Activated naive CD8-positive, alpha-beta T cell (primary cell): ENCODE results near the gene NTM.

ENCODE experiments used
- H3K27ac Mint-ChIP-seq: one replicate; pipeline ENCODE4 v1.8.0; 2021; ENCODE audit warnings: mixed read lengths
- H3K27me3 Mint-ChIP-seq: one replicate; pipeline ENCODE4 v1.8.0; 2021; ENCODE audit warnings: mixed read lengths
- H3K36me3 Mint-ChIP-seq: one replicate; pipeline ENCODE4 v1.8.0; 2021; ENCODE audit warnings: mixed read lengths
- H3K4me1 Mint-ChIP-seq: one replicate; pipeline ENCODE4 v1.8.0; 2021; ENCODE audit warnings: low read depth, mixed read lengths
- H3K4me3 Mint-ChIP-seq: one replicate; pipeline ENCODE4 v1.8.0; 2021; ENCODE audit warnings: mild to moderate bottlenecking, mixed read lengths
- H3K9me3 Mint-ChIP-seq: one replicate; pipeline ENCODE4 v1.8.0; 2021; ENCODE audit warnings: low read depth, mixed read lengths

The NTM gene

GRCh38 chr11:132126973-132127899, 756.8 kb downstream of the NTM start:
- Mint-ChIP-seq H3K27me3 (peaks cover 2% of the 10 kb centered on the region), H3K4me3 (no peak overlapping the region), H3K4me1 (no peaks in the 10 kb centered on the region), H3K36me3 (no peaks in the 10 kb centered on the region), H3K9me3 (no peaks in the 10 kb centered on the region), H3K27ac (no peak overlapping the region)

DNA sequence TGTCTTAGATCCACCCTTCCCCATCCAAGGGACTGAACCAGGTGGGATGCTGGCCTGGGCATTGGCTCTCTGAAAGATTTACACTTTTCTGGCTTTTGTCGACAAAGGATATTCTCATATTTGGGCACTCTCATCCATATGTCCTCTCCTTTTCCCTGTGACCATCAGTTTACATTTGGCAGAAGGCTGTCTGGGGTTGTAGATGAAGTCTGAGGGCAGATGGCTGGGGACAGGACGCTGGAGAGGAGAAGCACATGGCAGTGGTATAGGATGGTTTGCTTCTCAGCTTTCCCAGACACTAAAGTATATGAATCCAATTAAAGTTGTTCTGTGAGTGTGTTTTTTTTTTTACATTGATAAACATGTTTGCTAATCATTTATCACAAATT, 757.5 kb downstream of the NTM start:
- Mint-ChIP-seq H3K36me3 (no peaks in the 10 kb centered on the region), H3K9me3 (no peaks in the 10 kb centered on the region), H3K4me3 (no peak overlapping the region), H3K4me1 (no peaks in the 10 kb centered on the region), H3K27ac (no peak overlapping the region), H3K27me3 (peaks cover 2% of the 10 kb centered on the region)

- Mint-ChIP-seq H3K4me1 (no peaks in the 10 kb centered on the region), H3K4me3 (no peak overlapping the region), H3K27ac (no peak overlapping the region), H3K27me3 (peaks cover 2% of the 10 kb centered on the region), H3K9me3 (no peaks in the 10 kb centered on the region), H3K36me3 (no peaks in the 10 kb centered on the region)
These were observed 760.6 kb downstream of the NTM start for GRCh38 chr11:132131047-132131446.

GRCh38 chr11:132131961-132132360, 761.5 kb downstream of the NTM start:
- H3K27me3 Mint-ChIP-seq, result peaks cover 2% of the 10 kb centered on the region
- no peaks in the 10 kb centered on the region for H3K36me3 Mint-ChIP-seq
- no peak overlapping the region for H3K4me3 Mint-ChIP-seq
- no peak overlapping the region for H3K27ac Mint-ChIP-seq
- H3K9me3 Mint-ChIP-seq, result no peaks in the 10 kb centered on the region
- H3K4me1 Mint-ChIP-seq, result no peaks in the 10 kb centered on the region

DNA sequence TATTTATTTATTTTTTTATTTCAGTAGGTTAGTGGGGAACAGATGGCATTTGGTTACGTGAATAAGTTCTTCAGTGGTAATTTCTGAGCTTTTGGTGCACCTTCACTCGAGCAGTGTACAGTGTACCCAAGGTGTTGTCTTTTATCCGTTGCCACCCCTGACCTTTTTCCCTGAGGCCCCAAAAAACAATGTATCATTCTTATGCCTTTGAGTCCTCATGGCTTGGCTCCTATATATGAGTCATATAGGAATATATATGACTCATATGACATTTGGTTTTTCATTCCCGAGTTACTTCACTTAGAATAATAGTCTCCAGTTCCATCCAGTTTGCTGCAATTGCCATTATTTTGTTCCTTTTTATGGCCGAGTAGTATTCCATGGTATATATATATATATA, 763.9 kb downstream of the NTM start:
- Mint-ChIP-seq H3K27ac (no peak overlapping the region), H3K9me3 (no peaks in the 10 kb centered on the region), H3K4me1 (no peaks in the 10 kb centered on the region), H3K36me3 (no peaks in the 10 kb centered on the region), H3K27me3 (no peaks in the 10 kb centered on the region), H3K4me3 (no peak overlapping the region)

- no peak overlapping the region for H3K4me3 Mint-ChIP-seq
- H3K36me3 Mint-ChIP-seq, result no peaks in the 10 kb centered on the region
- no peaks in the 10 kb centered on the region for H3K4me1 Mint-ChIP-seq
- no peaks in the 10 kb centered on the region for H3K9me3 Mint-ChIP-seq
- H3K27ac Mint-ChIP-seq, result no peak overlapping the region
- no peaks in the 10 kb centered on the region for H3K27me3 Mint-ChIP-seq
These were observed 767.0 kb downstream of the NTM start for GRCh38 chr11:132137289-132137980.

- Mint-ChIP-seq H3K4me3 (no peak overlapping the region), H3K36me3 (no peaks in the 10 kb centered on the region), H3K9me3 (no peaks in the 10 kb centered on the region), H3K27ac (no peak overlapping the region), H3K27me3 (no peaks in the 10 kb centered on the region), H3K4me1 (no peaks in the 10 kb centered on the region)
These were observed 767.5 kb downstream of the NTM start for GRCh38 chr11:132137981-132138313.

DNA sequence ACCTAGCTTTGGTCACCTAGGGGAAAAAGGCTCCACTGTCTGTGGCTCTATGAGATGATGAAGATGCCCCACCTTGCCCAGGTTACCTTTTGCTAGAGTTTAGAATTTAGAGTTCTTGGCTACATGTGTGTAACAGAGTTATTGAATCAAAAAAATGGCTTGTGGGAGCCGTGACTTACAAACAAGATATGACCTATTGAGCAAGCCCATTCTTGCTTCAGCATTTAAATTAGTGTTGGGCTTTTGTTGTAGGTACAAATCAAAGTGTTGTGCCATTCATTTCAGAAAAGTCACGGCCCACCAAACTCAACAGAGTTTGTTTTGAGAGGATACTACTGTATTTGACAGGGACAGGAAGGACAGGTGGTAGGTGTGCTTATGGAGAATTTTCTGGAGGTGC, 768.8 kb downstream of the NTM start:
- no peaks in the 10 kb centered on the region for H3K4me1 Mint-ChIP-seq
- H3K4me3 Mint-ChIP-seq, result no peak overlapping the region
- H3K27ac Mint-ChIP-seq, result no peak overlapping the region
- no peaks in the 10 kb centered on the region for H3K27me3 Mint-ChIP-seq
- no peaks in the 10 kb centered on the region for H3K36me3 Mint-ChIP-seq
- H3K9me3 Mint-ChIP-seq, result no peaks in the 10 kb centered on the region

DNA sequence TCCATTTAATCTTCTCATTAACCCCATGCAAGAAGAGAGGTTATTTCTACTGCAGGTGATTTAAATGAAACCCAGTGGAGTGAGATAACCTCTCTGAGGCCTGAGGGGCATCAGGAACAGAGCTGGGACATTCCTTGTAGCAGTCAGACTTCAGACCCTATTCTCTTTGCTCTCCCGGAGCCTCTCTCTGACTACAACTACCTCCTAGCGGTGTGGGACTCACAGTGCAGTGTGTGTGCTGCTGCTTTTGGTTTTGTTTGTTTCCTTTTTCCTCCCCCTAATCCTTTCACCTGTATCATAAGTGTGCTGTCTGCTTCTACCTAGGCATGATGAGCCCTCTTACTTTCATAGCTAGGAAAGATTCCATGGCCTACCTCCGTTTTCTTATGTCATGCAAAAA, 769.6 kb downstream of the NTM start:
- Mint-ChIP-seq H3K36me3 (no peaks in the 10 kb centered on the region), H3K4me3 (no peak overlapping the region), H3K4me1 (no peaks in the 10 kb centered on the region), H3K27me3 (no peaks in the 10 kb centered on the region), H3K27ac (no peak overlapping the region), H3K9me3 (no peaks in the 10 kb centered on the region)

DNA sequence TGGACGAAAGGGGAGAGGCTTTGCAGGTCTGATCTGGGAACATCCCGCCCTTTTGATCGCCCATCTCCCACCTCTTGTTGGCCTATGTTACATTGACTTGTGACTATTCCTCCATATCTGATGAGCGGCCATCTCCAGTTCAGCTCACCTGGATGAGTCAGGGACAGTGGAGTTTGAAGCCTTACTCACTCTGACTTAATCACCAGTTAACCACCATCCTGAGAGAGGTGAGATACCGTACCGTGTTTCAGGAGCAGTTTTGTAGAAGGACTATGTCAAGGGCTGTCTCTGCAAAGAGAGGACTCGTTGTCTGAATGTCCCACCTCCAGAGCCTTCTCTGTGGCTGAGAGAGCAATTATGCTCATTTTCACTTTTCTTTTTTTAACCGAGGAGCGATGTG, 771.7 kb downstream of the NTM start:
- no peak overlapping the region for H3K27ac Mint-ChIP-seq

GRCh38 chr11:132142554-132142953, 772.1 kb downstream of the NTM start:
- Mint-ChIP-seq H3K36me3 (no peaks in the 10 kb centered on the region), H3K4me1 (no peaks in the 10 kb centered on the region), H3K27me3 (no peaks in the 10 kb centered on the region), H3K4me3 (no peak overlapping the region), H3K27ac (no peak overlapping the region), H3K9me3 (no peaks in the 10 kb centered on the region)

More for the DNA sequence above, 771.7 kb downstream of the NTM start:
- H3K4me1 Mint-ChIP-seq, result no peaks in the 10 kb centered on the region
- H3K9me3 Mint-ChIP-seq, result no peaks in the 10 kb centered on the region
- no peaks in the 10 kb centered on the region for H3K36me3 Mint-ChIP-seq
- no peak overlapping the region for H3K4me3 Mint-ChIP-seq
- H3K27me3 Mint-ChIP-seq, result no peaks in the 10 kb centered on the region

- Mint-ChIP-seq H3K4me1 (no peaks in the 10 kb centered on the region), H3K9me3 (no peaks in the 10 kb centered on the region), H3K27ac (no peak overlapping the region), H3K4me3 (no peak overlapping the region), H3K27me3 (peaks cover under 1% of the 10 kb centered on the region), H3K36me3 (no peaks in the 10 kb centered on the region)
These were observed 777.0 kb downstream of the NTM start for GRCh38 chr11:132147464-132147863.

DNA sequence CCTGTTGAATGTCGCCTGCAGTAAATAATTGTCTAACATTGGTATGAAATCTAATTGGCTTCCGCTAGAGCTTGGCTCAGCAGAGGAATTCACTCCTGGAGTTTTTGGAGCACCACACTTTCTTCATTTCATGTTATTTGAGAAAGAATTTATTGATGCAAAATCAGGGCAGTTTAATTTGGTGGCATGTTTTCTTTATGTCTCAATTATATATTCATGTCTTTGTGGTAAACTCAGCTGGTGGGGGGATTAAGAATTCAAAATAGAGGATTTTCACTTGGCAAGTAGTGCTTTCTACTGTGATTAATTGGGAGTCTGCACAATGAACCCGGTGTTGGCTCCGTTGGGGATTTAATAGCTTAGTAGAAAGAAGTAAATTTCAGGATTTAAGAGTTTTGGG, 784.4 kb downstream of the NTM start:
- H3K4me3 Mint-ChIP-seq, result no peak overlapping the region
- no peaks in the 10 kb centered on the region for H3K36me3 Mint-ChIP-seq
- H3K27ac Mint-ChIP-seq, result no peak overlapping the region
- no peaks in the 10 kb centered on the region for H3K4me1 Mint-ChIP-seq
- H3K27me3 Mint-ChIP-seq, result peaks cover 1% of the 10 kb centered on the region
- no peaks in the 10 kb centered on the region for H3K9me3 Mint-ChIP-seq

DNA sequence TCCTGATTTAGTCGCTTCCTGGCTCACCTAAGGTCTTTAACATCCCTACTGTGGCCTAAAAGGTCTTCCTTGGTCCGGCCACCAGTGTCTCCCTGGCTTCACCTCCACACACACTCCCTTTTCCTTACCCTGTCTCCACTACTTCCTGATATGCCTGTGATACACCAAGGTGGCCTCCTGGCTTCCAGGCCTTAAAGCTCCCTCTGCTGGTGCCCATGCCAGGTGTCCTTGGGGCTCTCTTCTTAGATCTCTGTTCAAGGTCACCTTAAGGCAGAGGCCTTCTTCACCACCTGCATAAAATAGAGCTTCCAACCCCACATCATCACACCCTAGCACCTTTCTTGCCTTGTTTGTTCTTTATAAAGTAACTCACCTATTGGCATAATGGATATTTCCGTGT, 787.7 kb downstream of the NTM start:
- Mint-ChIP-seq H3K4me3 (no peak overlapping the region), H3K27me3 (no peaks in the 10 kb centered on the region), H3K9me3 (no peaks in the 10 kb centered on the region), H3K27ac (no peak overlapping the region), H3K4me1 (no peaks in the 10 kb centered on the region), H3K36me3 (no peaks in the 10 kb centered on the region)

DNA sequence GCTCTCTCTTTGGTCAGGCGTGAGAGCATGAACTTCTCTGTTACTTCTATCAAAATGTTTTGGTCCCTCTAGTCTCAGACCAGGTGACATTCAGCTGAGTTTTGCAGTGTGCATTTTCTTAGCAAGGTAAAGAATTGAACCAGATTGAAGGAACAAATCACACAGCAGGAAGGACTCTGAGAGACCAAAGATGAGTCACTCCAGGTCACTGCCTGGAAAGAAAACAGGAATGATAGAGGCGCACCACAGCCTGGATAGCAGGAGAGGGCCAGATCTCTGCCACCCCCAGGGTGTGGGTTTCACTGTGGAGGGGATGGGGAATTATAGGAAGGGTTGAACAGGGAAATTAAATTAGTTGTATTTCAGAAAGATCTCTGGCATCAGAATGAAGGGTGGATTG, 788.3 kb downstream of the NTM start:
- no peaks in the 10 kb centered on the region for H3K36me3 Mint-ChIP-seq

More for the DNA sequence above, 788.3 kb downstream of the NTM start:
- Mint-ChIP-seq H3K9me3 (no peaks in the 10 kb centered on the region), H3K4me1 (no peaks in the 10 kb centered on the region), H3K27me3 (no peaks in the 10 kb centered on the region), H3K27ac (no peak overlapping the region), H3K4me3 (no peak overlapping the region)
